Coronary artery (tissue), 2 donors: ENCODE measurements around the gene LYZL6.

ENCODE experiments used
- DNase-seq: peaks from one replicate; pipeline ENCODE4 v3.0.0-alpha.2; 2017; ENCODE audit warnings: low spot score
- H3K27ac ChIP-seq, 2 donors: fragments of 200-600 bp; sonication (generic); one replicate each; pipeline ENCODE4 v1.5.1; 2016 to 2019
- H3K4me3 ChIP-seq: fragments of 200-600 bp; sonication (generic); 2 replicates; pipeline ENCODE4 v1.5.1; 2016; ENCODE audit warnings: mild to moderate bottlenecking, moderate library complexity
- TF ChIP-seq, protein P1 (sequence below): fragments of 200-600 bp; sonication (generic); IDR thresholded peaks from one replicate; pipeline ENCODE4 v1.5.1; 2019; ENCODE audit warnings: antibody characterized with exemption

LYZL6 gene

DNA sequence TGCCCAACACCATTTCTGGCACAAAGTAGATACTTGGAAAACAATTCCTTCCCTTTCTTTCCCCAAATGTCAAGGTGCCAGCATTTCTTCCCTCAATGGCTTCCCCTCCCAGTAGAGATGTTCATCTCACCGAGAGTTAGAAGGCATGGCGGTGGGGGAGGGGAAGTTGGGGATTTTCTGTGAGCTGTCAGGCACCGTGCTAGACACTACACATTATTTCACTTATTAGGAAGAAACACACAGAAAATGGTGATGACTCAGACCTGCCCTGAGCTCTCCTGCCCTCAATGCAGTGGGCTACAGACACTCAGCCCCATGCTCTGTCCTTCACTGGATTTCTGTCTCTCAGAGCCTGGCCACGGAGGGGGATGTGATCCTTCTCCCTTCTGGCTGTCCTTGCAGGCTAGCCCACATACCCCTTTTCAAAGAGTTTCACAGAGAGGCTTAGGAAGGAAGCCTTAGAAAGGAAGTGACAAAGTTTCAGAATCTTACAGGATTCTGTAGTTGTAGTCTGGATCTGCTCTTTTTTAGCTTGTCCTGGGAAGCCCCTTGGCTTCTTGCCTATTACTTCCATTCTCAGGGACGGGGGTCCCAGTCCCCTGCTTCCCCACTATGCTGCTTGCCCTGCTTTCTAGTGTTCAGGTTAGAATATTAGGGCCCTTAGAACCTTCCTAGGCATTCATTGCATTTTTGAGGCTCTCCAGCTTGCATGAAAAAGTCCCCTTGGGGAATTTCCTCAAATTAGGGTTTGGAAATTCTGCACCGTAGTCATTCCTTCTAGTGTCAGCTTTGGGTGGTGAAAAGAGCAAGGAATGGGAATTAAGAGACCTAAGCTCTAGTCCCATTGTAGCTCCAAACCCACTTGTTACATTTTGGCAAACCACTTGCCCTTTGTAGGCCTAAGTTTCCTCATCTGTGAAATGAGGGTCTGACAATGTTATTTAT lies 51.1 kb downstream of the LYZL6 start:
- TF ChIP-seq, protein P1, sequence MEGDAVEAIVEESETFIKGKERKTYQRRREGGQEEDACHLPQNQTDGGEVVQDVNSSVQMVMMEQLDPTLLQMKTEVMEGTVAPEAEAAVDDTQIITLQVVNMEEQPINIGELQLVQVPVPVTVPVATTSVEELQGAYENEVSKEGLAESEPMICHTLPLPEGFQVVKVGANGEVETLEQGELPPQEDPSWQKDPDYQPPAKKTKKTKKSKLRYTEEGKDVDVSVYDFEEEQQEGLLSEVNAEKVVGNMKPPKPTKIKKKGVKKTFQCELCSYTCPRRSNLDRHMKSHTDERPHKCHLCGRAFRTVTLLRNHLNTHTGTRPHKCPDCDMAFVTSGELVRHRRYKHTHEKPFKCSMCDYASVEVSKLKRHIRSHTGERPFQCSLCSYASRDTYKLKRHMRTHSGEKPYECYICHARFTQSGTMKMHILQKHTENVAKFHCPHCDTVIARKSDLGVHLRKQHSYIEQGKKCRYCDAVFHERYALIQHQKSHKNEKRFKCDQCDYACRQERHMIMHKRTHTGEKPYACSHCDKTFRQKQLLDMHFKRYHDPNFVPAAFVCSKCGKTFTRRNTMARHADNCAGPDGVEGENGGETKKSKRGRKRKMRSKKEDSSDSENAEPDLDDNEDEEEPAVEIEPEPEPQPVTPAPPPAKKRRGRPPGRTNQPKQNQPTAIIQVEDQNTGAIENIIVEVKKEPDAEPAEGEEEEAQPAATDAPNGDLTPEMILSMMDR: no peak
- no peak overlapping the region for H3K4me3 ChIP-seq
- H3K27ac ChIP-seq: no peak overlapping the region
- DNase-seq: no peak

DNA sequence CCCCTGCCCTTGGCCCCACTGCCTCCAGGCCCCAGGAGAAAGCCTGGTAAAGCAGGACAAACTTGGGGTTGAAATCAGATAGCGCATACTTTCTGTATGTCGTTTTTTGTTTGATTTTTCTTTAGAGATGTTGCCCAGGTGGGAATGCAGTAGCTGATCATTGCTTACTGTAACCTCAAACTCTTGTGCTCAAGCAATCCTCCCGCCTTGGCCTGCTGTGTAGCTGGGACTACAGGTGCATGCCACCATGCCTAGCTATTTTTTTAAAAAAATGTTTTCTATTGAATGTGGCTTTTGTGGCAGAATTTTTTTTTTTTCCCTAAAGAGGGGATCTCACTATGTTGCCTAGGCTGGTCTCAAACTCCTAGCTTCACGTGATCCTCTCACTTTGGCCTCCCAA lies 52.2 kb downstream of the LYZL6 start:
- Histone ChIP-seq H3K4me3 (no peak overlapping the region), H3K27ac (no peak overlapping the region)
- DNase-seq: no peak
- TF ChIP-seq, protein P1: no peak

DNA sequence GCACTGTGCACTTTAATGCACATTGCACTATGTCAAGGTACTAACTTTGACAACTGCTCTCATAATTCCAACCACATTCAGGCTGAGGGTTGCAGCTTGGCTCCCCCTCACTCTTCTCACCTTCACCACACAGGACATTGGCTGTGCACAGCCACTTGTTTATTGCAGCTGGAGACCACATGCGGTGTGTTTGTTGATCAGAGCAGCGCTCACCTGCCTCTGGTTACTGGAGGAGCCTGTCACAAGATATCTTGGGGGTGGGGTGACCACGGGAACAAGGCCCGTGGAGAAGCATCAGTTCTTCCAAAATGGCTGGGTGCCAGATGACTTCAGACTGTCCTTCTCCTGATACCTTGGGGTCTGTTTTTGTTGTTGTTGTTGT lies 52.7 kb downstream of the LYZL6 start:
- no peak overlapping the region for H3K4me3 ChIP-seq
- H3K27ac ChIP-seq: no peak overlapping the region
- TF ChIP-seq, protein P1: no peak
- no peak for DNase-seq

DNA sequence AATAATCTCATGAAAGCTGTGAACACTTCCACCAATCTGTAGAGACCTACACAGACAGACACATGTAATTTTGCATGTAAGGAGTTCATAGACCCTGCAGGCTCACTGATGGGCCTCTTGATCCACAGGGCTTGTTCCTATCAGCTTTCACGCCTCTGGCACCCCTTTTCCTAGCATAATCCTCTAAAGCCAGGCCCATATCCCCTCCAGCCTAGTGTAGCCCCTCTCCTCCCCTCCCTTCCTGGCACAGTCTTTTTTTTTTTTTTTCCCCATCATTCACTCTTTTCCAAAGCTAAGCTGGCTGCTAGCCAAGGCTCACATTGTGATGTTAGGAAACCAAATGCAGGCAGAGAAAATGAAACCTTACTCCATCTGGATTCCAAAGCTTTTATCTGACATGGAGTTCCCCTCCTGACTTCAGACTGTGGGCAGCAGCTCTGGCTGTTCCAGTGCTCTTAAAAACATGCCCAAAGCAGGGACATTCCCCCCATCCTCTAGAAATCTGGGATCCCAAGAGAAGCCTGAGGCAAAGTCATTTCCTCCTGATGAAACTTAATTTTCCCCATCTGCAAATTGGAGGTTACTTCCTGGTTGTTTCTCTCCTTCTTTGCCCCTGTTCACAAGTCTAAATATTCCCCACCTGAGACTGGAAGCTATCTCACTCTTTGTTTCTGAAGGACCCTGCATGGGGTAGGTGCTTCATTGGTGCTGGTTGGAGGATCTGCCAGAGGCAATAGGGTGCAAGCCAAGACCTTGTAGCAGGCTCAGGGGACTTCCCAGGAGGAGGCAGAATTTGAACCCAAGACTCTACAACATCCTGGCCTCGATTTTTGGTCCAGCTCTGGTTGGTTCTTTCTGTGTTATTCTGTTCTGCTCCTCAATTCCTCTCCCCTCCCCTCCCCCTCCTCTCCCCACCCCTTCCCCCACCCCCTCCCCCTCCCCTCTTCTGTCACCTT lies 53.4 kb downstream of the LYZL6 start:
- TF ChIP-seq, protein P1: no peak
- Histone ChIP-seq H3K27ac (no peak overlapping the region), H3K4me3 (no peak overlapping the region)
- no peak for DNase-seq

DNA sequence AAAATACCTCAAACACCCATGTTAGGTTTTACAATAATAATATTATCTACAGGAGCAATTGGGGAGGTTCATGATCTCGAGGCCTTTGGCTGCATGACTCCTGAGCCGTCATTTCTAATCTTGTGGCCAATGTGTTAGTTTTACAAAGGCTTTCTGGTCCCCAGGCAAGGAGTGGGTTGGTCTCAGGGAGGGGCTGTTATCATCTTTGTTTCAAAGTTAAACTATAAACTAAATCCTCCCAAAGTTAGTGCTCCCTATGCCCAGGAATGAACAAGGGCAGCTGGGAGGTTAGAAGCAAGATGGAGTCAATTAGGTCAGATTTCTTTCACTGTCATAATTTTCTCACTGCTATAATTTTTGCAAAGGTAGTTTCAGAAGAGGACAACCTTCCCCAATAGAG lies 54.3 kb downstream of the LYZL6 start:
- H3K4me3 ChIP-seq: no peak overlapping the region
- DNase-seq: no peak
- TF ChIP-seq, protein P1: no peak
- H3K27ac ChIP-seq: no peak overlapping the region
